ENCODE data around the gene RPS21.
"Not testable (repeated sequence)": the region's sequence is repeated elsewhere in the genome, so short reads cannot be mapped to it uniquely, and the experiment has no call there.

The RPS21 gene

DNA sequence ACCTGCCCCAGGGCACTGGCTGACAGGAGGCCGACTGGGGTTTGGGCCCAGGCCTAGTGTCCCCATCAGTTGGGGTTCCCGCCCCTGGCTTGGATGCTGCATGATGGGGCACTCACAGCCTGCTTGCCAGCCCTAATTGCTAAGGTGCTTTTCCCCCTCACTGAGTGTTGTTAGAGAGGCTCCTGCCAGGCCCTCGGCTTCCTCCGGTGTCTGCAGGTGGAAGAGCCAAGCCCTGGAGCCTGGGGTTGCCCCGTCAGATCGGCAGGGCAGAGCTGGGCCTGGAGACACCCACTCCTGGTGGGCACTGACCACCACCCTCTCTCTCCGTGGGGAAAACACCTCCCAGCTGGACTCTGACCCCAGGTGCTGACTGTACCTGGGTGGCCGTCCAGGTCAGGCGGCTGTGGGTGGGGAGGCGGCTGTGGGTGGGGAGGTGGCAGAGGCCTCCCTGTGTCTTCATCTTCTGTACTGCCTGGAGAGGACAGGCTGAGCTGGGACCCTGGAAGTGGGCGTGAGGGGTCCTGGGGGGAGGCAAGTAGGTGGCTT is 26.2 kb downstream of the RPS21 start:
- DNase-seq, result no peak

DNA sequence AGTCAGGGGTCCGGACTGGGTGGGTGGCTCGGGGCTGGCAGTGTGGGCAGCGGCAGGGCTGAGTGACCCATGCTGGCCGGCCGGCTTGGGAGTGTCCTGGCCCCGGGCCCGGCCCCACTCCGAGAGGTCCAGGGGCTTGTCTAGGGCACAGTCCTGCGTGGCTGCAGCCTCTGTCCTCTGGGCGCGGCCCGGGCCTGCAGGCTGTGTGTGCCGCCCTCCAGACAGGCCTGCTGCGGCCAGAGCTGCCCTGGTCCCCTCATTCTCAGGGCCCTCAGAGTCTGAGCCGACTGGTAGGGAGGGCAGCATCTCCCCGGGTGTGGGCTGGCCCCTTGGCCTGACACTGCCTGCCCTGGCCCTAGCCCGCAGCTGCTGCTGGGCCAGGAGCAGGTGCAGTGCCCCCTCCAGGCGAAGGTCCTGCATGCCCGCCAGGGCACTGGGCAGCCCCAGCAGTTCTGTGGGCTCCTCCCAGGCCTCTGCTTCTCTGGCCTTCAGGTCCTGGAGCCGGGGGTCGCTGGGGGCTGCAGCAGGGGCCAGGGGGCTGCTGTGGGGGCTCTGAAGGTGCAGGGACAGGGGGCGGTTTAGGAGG is 27.1 kb downstream of the RPS21 start:
- no peak for DNase-seq

GRCh38 chr20:62415354-62416111 is 28.6 kb downstream of the RPS21 start:
- DNase-seq, result no peak

DNA sequence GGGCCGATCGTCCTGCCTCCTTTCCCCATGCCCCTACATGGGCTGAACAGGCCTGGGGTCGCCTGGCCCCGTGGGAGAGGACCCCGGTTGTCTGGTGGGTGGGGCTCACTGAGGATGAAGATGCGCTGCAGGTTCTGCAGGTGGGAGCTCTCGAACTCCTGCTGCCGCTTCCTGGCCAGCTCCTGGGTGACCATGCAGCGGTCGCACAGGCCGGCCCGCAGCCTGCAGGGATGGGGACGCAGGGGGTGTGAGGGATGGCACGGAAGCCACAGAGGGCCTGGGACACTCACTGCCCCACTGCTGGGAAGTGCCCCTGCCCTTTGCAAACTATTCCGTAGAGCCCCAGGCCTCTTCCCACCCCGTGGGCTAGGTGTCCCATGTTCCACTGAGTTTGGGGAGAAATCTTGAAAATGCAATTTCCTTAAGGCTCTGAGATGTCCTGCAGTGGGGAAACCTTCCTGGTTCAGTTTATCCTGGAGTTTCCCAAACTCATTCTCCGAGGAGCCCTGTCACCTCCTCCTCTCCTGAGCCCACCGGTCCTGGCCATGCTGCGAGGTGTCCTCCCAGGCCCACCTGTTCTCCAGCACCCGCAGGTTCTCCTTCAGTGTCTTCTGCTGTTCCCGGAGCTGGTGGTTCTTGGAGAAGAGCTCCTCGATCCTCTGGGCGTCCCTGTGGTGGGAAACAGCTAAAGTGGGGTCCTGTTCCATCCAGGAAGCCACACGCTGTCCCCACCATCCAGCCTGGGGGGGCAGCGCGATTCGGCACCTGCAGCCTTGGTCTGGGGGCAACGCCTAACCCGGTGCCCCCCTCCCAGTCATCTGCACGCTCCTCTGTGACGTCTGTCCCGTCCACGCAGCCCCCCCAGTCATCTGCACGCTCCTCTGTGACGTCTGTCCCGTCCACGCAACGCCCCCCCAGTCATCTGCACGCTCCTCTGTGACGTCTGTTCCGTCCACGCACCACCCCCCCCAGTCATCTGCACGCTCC is 30.0 kb downstream of the RPS21 start:
- DNase-seq, result no peak

GRCh38 chr20:62417981-62418708 is 31.2 kb downstream of the RPS21 start:
- DNase-seq, result no peak

GRCh38 chr20:62418709-62419487 is 32.0 kb downstream of the RPS21 start:
- DNase-seq, result no peak

- no peak for DNase-seq
These were observed 32.9 kb downstream of the RPS21 start for GRCh38 chr20:62419759-62420158.

GRCh38 chr20:62420846-62421715 is 34.2 kb downstream of the RPS21 start:
- DNase-seq, result no peak

GRCh38 chr20:62421716-62421990 is 34.8 kb downstream of the RPS21 start:
- no peak for DNase-seq

DNA sequence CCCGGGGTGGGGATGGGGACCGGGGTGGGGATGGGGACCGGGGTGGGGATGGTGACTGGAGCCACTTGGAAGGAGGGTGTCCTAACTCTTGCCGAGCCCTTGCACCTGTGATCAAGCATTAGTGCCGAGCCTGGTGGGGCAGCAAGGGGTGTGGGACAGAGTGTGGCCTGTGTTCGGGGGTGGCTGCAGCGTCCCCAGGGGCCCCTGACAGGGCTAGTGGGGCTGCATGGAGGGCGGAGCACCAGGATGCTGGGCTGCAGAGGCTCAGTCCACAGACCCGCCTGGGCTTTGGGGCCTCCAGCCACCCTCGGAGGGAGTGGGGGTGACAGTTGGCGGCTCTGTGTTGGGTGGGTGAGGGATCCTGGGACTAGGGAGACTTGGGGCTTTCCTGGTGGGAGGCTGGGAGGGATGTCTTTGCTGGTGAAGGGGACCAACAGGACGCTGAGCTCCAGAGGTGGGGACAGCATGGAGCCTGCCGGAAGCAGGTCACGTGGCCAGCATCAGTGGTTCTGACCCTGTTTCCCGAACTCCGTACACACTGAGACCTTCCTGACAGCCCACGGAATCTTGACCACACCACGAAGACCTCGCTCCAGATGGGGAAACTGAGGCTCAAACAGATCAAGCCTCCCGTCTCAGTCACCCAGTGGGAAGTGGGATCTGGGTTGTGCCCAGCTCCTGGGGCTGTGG is 35.9 kb downstream of the RPS21 start:
- DNase-seq, result no peak

- DNase-seq, result no peak
These were observed 36.4 kb downstream of the RPS21 start for GRCh38 chr20:62423326-62423706.

- DNase-seq, result no peak
These were observed 37.6 kb downstream of the RPS21 start for GRCh38 chr20:62424249-62425107.

DNA sequence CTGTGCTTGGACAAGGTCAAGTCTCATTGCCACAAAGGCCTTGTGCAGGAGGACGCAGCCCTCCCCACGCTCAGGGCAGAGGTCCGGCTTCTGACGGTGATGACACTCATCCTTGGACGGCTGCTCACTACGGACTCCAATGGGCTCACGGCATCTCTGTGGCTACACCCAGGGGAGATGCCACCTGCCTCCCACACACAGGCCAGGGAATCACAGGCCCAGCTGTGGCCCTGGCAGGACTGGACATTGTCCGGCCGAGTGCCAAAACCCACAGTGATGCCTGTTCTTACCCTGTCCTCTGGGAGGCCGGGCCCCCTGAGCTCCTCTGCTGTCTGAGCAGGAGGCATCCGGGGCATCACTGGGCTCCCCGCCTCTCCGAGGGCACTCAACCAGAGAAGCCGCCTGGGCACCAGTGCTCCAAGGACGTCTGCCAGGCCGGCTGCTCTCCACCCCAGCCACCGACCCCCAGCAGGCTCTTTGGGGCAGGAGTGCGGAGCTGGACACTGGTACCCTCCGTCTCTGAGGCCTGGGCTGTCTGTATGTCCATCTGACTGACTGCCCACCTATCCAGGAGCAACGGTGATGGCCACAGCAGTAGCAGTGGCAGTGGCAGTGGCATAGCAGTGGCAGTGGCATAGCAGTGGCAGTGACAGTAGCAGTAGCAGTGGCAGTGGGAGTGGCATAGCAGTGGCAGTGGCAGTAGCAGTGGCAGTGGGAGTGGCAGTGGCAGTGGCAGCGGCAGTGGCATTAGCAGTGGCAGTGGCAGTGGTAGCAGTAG is 38.6 kb downstream of the RPS21 start:
- DNase-seq, result no peak

DNA sequence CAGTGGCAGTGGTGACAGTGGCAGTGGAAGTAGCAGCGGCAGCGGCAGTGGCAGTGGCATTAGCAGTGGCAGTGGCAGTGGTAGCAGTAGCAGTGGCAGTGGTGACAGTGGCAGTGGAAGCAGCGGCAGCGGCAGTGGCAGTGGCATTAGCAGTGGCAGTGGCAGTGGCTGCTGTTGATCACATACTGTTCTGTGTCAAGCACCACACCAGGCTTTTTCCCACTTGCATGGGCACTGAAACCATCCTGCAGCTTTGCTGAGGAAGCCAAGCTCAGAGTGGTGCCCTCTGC is 39.1 kb downstream of the RPS21 start:
- not testable (repeated sequence) for DNase-seq

GRCh38 chr20:62426699-62427131 is 39.8 kb downstream of the RPS21 start:
- DNase-seq, result no peak

- DNase-seq, result no peak
These were observed 40.5 kb downstream of the RPS21 start, which contains the start of gene RBBP8NL for GRCh38 chr20:62427172-62428001. Gene RBBP8NL (minus strand): TSS chr20:62427539. CDS start chr20:62419647, 7,892 bp downstream.

DNA sequence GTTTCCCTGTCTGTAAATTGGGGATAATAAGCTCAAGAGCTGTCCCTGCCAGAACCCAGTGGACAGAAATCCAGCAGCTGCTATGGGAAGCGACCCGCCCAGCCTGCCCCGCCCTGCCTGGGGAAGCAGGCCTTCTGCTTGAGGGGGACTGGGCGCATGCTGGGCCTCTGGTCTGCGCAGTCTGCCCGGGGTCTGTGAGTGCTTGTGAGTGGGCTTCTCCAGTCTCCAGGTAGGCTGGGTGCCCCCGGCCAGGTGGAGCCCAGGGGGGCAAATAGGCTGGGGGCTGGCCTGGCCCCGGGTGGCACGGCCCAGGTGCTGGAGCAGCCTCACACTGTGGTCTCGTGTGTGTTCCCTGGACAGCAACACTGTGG is 41.1 kb downstream of the RPS21 start:
- no peak for DNase-seq
